ENCODE data around the gene ST7.

Gene ST7

GRCh38 chr7:117200786-117201458 lies 247.6 kb downstream of the ST7 start:
- DNase-seq = no peak

- no peak for DNase-seq
Observed at GRCh38 chr7:117202511-117202910, 249.2 kb downstream of the ST7 start.

GRCh38 chr7:117203205-117203604 lies 249.9 kb downstream of the ST7 start:
- DNase-seq = no peak

- DNase-seq = no peak
Observed at GRCh38 chr7:117205873-117206272, 252.6 kb downstream of the ST7 start.

GRCh38 chr7:117208257-117208656 lies 255.0 kb downstream of the ST7 start:
- no peak for DNase-seq

GRCh38 chr7:117210397-117210796 lies 257.1 kb downstream of the ST7 start:
- DNase-seq = no peak

GRCh38 chr7:117210908-117211307 lies 257.6 kb downstream of the ST7 start:
- no peak for DNase-seq

- no peak for DNase-seq
Observed at GRCh38 chr7:117211614-117212013, 258.3 kb downstream of the ST7 start.

GRCh38 chr7:117212969-117213877 lies 259.9 kb downstream of the ST7 start:
- peak; percentile 17 for DNase-seq

- no peak for DNase-seq
Observed at GRCh38 chr7:117216010-117216409, 262.7 kb downstream of the ST7 start.

- DNase-seq = no peak
Observed at GRCh38 chr7:117216436-117217069, 263.3 kb downstream of the ST7 start.

GRCh38 chr7:117217106-117218035 lies 264.1 kb downstream of the ST7 start:
- no peak for DNase-seq

- no peak for DNase-seq
Observed at GRCh38 chr7:117218700-117219099, 265.4 kb downstream of the ST7 start.

- no peak for DNase-seq
Observed at GRCh38 chr7:117219485-117219884, 266.2 kb downstream of the ST7 start.

- no peak for DNase-seq
Observed at GRCh38 chr7:117220836-117221235, 267.5 kb downstream of the ST7 start.

- DNase-seq = no peak
Observed at GRCh38 chr7:117225536-117225935, 272.2 kb downstream of the ST7 start.

- no peak for DNase-seq
Observed at GRCh38 chr7:117227091-117227490, 273.8 kb downstream of the ST7 start.

GRCh38 chr7:117229350-117229749 lies 276.0 kb downstream of the ST7 start:
- peak; percentile 17 for DNase-seq

GRCh38 chr7:117230276-117231046 lies 277.2 kb downstream of the ST7 start:
- no peak for DNase-seq

GRCh38 chr7:117231047-117231359 lies 277.7 kb downstream of the ST7 start:
- DNase-seq = no peak

GRCh38 chr7:117237646-117238045 lies 284.3 kb downstream of the ST7 start:
- DNase-seq = no peak

- no peak for DNase-seq
Observed at GRCh38 chr7:117238472-117238871, 285.2 kb downstream of the ST7 start.

Data from NCI-H2171 (cell line).